Left ventricle myocardium inferior (tissue), 1 donor: Measurements from ENCODE around the gene FCGR3A. TPM values are rescaled to one million over a fixed set of nuclear protein-coding genes. Genes with fewer than 3 reads are reported as not detected.

ENCODE experiments used
- DNase-seq: peaks from one replicate; pipeline ENCODE4 v3.0.0-alpha.2; 2020
- H3K27ac ChIP-seq: fragments of 200-600 bp; replicated peaks from 2 replicates; pipeline ENCODE4 v1.8.0; 2021
- H3K27me3 ChIP-seq: fragments of 200-600 bp; 2 replicates; pipeline ENCODE4 v1.8.0; 2021; ENCODE audit warnings: low read depth
- H3K36me3 ChIP-seq: fragments of 200-600 bp; 2 replicates; pipeline ENCODE4 v1.8.0; 2021
- H3K4me1 ChIP-seq: fragments of 200-600 bp; 2 replicates; pipeline ENCODE4 v1.8.0; 2021
- H3K4me3 ChIP-seq: fragments of 200-600 bp; 2 replicates; pipeline ENCODE4 v1.8.0; 2021; ENCODE audit warnings: mild to moderate bottlenecking, moderate library complexity
- H3K9me3 ChIP-seq: fragments of 200-600 bp; replicated peaks from 2 replicates; pipeline ENCODE4 v1.8.0; 2021
- CTCF ChIP-seq: fragments of 200-600 bp; IDR thresholded peaks from 2 replicates; pipeline ENCODE4 v1.8.0; 2021; ENCODE audit warnings: antibody characterized with exemption, mild to moderate bottlenecking, borderline replicate concordance
- intact Hi-C: fragments of 100-400 bp; cut with micrococcal nuclease; formaldehyde crosslinking; loops from one replicate; pipeline ENCODE4 v1.11.0; 2022
- total RNA-seq: library from RNA; stranded (reverse); fragmentation: NEBNext Ultra II Directional; extraction: Animal tissue kit (Norgen Biotek cat#: 25700); gene quantifications from one replicate; pipeline ENCODE4 v1.2.1, GENCODE V29; 2021
- donor health status: DM: no; HTN: yes; CAD: no; lungs with severe emphysema.

FCGR3A gene
- total RNA-seq, 1 donor from 2014 or later: 15.0 TPM

GRCh38 chr1:161492827-161493226, 56.8 kb downstream of the FCGR3A start:
- peaks cover 66% of the 10 kb centered on the region for H3K27me3 ChIP-seq
- DNase-seq: no peak
- TF ChIP-seq CTCF: no peak

More at GRCh38 chr1:161492827-161493226, 56.8 kb downstream of the FCGR3A start:
- intact Hi-C loops: no loop called here
- Histone ChIP-seq H3K9me3 (no peaks in the 10 kb centered on the region), H3K4me3 (no peak overlapping the region), H3K36me3 (no peaks in the 10 kb centered on the region), H3K4me1 (no peaks in the 10 kb centered on the region), H3K27ac (no peak overlapping the region)

Other genes with a start within 250 kb of the FCGR3A start
- gene MPZ, start 239.8 kb downstream of the FCGR3A start, total RNA-seq: 3.5 TPM
- gene SDHC, start 235.4 kb downstream of the FCGR3A start, total RNA-seq: 393 TPM
- not detected for gene CFAP126, start 181.9 kb downstream of the FCGR3A start, total RNA-seq
- gene FCGR2A, start 44.4 kb downstream of the FCGR3A start, total RNA-seq: 13.0 TPM
- 0.58 TPM for gene HSPA6, start 25.3 kb downstream of the FCGR3A start, total RNA-seq
- 1.5 TPM for gene FCGR3B, start 81.4 kb upstream of the FCGR3A start, total RNA-seq
- gene FCGR2B, start 113.3 kb upstream of the FCGR3A start, total RNA-seq: 9.7 TPM
- gene FCRLA, start 157.4 kb upstream of the FCGR3A start, total RNA-seq: 0.11 TPM
- gene FCRLB, start 171.7 kb upstream of the FCGR3A start, total RNA-seq: 0.33 TPM
- 8.4 TPM for gene DUSP12, start 200.0 kb upstream of the FCGR3A start, total RNA-seq
- 13.0 TPM for gene ATF6, start 216.5 kb upstream of the FCGR3A start, total RNA-seq